ENCODE results near the gene RDX.

Gene RDX

GRCh38 chr11:110130642-110131238 is 165.7 kb downstream of the RDX start:
- no peak overlapping the region for H3K4me3 Mint-ChIP-seq
- no peak overlapping the region for H3K27ac Mint-ChIP-seq
- H3K9me3 Mint-ChIP-seq: no peaks in the 10 kb centered on the region
- no peaks in the 10 kb centered on the region for H3K36me3 Mint-ChIP-seq
- no peaks in the 10 kb centered on the region for H3K4me1 Mint-ChIP-seq
- ATAC-seq: no peak
- H3K27me3 Mint-ChIP-seq: peaks cover 15% of the 10 kb centered on the region

GRCh38 chr11:110128161-110128560 is 168.3 kb downstream of the RDX start:
- Mint-ChIP-seq H3K27ac (no peak overlapping the region), H3K4me3 (no peak overlapping the region), H3K9me3 (no peaks in the 10 kb centered on the region), H3K4me1 (no peaks in the 10 kb centered on the region), H3K27me3 (peaks cover 15% of the 10 kb centered on the region), H3K36me3 (no peaks in the 10 kb centered on the region)
- no peak for ATAC-seq

- no peaks in the 10 kb centered on the region for H3K4me1 Mint-ChIP-seq
Observed at GRCh38 chr11:110126936-110127335, 169.5 kb downstream of the RDX start.

GRCh38 chr11:110125632-110126031 is 170.8 kb downstream of the RDX start:
- Mint-ChIP-seq H3K27ac (no peak overlapping the region), H3K36me3 (no peaks in the 10 kb centered on the region), H3K27me3 (peaks cover 7% of the 10 kb centered on the region), H3K9me3 (no peaks in the 10 kb centered on the region), H3K4me3 (no peak overlapping the region), H3K4me1 (no peaks in the 10 kb centered on the region)
- peak; percentile 39 for ATAC-seq

More at GRCh38 chr11:110126936-110127335, 169.5 kb downstream of the RDX start:
- Mint-ChIP-seq H3K27ac (no peak overlapping the region), H3K36me3 (no peaks in the 10 kb centered on the region), H3K27me3 (peaks cover 15% of the 10 kb centered on the region), H3K9me3 (no peaks in the 10 kb centered on the region), H3K4me3 (no peak overlapping the region)
- no peak for ATAC-seq
